DOHH2 (cell line): ENCODE data around the gene TTC23L.

Source experiments
- H3F3A ChIP-seq: fragments of 200-600 bp; sonication (generic), shearing (Covaris generic); 2 replicates; pipeline ENCODE4 v1.6.0; 2016; ENCODE audit warnings: antibody characterized with exemption, mild to moderate bottlenecking; ENCODE audit not compliant: control insufficient read depth, insufficient read depth
- H3K27ac ChIP-seq: fragments of 200-600 bp; sonication (generic); 2 replicates; pipeline ENCODE4 v1.5.1; 2014; ENCODE audit warnings: low read depth, mild to moderate bottlenecking, low read length, moderate library complexity
- H3K27me3 ChIP-seq: fragments of 200-600 bp; sonication (generic); 2 replicates; pipeline ENCODE4 v1.6.1; 2014; ENCODE audit warnings: mild to moderate bottlenecking, low read length, mixed read lengths; ENCODE audit not compliant: control insufficient read depth
- H3K36me3 ChIP-seq: fragments of 200-600 bp; sonication (generic); 2 replicates; pipeline ENCODE4 v1.6.1; 2014; ENCODE audit warnings: mild to moderate bottlenecking, low read length, moderate library complexity, mixed read lengths; ENCODE audit not compliant: control insufficient read depth
- H3K4me1 ChIP-seq: fragments of 200-600 bp; sonication (generic); 2 replicates; pipeline ENCODE4 v1.6.1; 2014; ENCODE audit warnings: mild to moderate bottlenecking, low read length, mixed read lengths; ENCODE audit not compliant: control insufficient read depth
- H3K4me2 ChIP-seq: fragments of 200-600 bp; sonication (generic); 2 replicates; pipeline ENCODE4 v1.6.0; 2014; ENCODE audit warnings: mild to moderate bottlenecking, low read length, moderate library complexity
- H3K4me3 ChIP-seq: fragments of 200-600 bp; sonication (generic); 2 replicates; pipeline ENCODE4 v1.5.1; 2014; ENCODE audit warnings: mild to moderate bottlenecking, low read length, mixed read lengths
- H3K79me2 ChIP-seq: fragments of 200-600 bp; sonication (generic); 2 replicates; pipeline ENCODE4 v1.6.1; 2014; ENCODE audit warnings: mild to moderate bottlenecking, low read length, mixed read lengths; ENCODE audit not compliant: control insufficient read depth
- H3K9me2 ChIP-seq: fragments of 200-600 bp; sonication (generic); replicated peaks from 2 replicates; pipeline ENCODE4 v1.6.1; 2014; ENCODE audit warnings: mild to moderate bottlenecking, low read length, mixed read lengths; ENCODE audit not compliant: control insufficient read depth
- H3K9me3 ChIP-seq: fragments of 200-600 bp; sonication (generic); 2 replicates; pipeline ENCODE4 v1.6.1; 2014; ENCODE audit warnings: antibody characterized with exemption, low read length, mixed read lengths; ENCODE audit not compliant: control insufficient read depth, insufficient read depth
- H4K20me1 ChIP-seq: fragments of 200-600 bp; sonication (generic); 2 replicates; pipeline ENCODE4 v1.6.0; 2014; ENCODE audit warnings: low read depth, mild to moderate bottlenecking, antibody characterized with exemption, low read length, moderate library complexity; ENCODE audit not compliant: control insufficient read depth, insufficient read depth
- EZH2phosphoT487 ChIP-seq: fragments of 200-600 bp; sonication (generic); IDR thresholded peaks from 2 replicates; pipeline ENCODE4 v1.6.1; 2017; ENCODE audit warnings: borderline replicate concordance, mild to moderate bottlenecking, antibody characterized with exemption, low read length, moderate library complexity, mixed read lengths
- TF ChIP-seq, protein P1 (sequence below): fragments of 200-600 bp; sonication (generic); IDR thresholded peaks from one replicate; pipeline ENCODE4 v1.5.1; 2014; ENCODE audit warnings: antibody characterized with exemption, mild to moderate bottlenecking, low read depth, low read length; ENCODE audit not compliant: poor library complexity, severe bottlenecking

Gene TTC23L

DNA sequence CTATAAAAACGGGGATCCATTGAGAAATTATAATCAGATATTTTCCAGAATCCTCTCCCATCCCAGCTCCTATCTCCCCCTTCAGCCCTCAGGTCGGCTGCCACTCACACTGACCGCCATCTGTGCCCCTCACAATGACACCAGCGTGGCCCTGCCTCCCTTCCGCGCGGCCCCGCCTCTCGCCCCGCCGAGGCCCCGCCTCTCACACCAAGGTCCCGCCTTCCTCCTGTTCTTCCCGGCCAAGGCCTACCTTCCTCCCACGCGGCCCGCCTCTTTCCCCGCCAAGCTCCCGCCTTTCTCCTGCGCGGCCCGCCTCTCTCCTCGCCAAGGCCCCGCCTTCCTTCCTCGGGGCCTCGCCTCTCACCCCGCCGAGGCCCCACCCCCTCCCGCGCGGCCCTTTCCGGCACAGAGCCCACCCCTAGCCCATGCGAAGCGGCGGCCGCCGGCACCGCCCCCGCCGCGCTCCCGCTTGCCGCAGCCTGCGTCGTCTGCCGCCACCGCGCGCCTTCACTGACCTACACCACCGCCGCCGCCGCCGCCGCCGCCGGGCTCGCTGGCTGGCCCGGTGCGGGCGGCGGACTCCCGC lies 90.3 kb downstream of the TTC23L start, which contains the start of gene DNAJC21:
DNAJC21 (plus strand) TSS at position 426 of the 586 bp plus-strand sequence. CDS start 261 bp downstream, outside the sequence.
- Histone ChIP-seq H3K27me3 (no peaks in the 10 kb centered on the region), H3F3A (peaks cover 43% of the 10 kb centered on the region), H3K36me3 (peaks cover 52% of the 10 kb centered on the region), H3K27ac (peak within 1 kb of the TSS; percentile 58), H3K4me1 (peaks cover 36% of the 10 kb centered on the region), H3K9me3 (no peaks in the 10 kb centered on the region), H3K9me2 (no peaks in the 10 kb centered on the region), H3K4me2 (peak within 1 kb of the TSS; percentile 82), H3K4me3 (peak within 1 kb of the TSS; percentile 94), H3K79me2 (peaks cover 48% of the 10 kb centered on the region), H4K20me1 (0 out of 2 replicates have a peak, but pooled peaks cover 6% of the 10 kb centered on the region)
- TF ChIP-seq, protein P1, sequence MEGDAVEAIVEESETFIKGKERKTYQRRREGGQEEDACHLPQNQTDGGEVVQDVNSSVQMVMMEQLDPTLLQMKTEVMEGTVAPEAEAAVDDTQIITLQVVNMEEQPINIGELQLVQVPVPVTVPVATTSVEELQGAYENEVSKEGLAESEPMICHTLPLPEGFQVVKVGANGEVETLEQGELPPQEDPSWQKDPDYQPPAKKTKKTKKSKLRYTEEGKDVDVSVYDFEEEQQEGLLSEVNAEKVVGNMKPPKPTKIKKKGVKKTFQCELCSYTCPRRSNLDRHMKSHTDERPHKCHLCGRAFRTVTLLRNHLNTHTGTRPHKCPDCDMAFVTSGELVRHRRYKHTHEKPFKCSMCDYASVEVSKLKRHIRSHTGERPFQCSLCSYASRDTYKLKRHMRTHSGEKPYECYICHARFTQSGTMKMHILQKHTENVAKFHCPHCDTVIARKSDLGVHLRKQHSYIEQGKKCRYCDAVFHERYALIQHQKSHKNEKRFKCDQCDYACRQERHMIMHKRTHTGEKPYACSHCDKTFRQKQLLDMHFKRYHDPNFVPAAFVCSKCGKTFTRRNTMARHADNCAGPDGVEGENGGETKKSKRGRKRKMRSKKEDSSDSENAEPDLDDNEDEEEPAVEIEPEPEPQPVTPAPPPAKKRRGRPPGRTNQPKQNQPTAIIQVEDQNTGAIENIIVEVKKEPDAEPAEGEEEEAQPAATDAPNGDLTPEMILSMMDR, result no peak
- no peak for TF ChIP-seq EZH2phosphoT487

- H3K9me2 ChIP-seq, result no peaks in the 10 kb centered on the region
- no peaks in the 10 kb centered on the region for H3K9me3 ChIP-seq
- peaks cover 52% of the 10 kb centered on the region for H3K79me2 ChIP-seq
- H3K4me1 ChIP-seq, result peaks cover 36% of the 10 kb centered on the region
- H4K20me1 ChIP-seq, result 0 out of 2 replicates have a peak, but pooled peaks cover 6% of the 10 kb centered on the region
- peak overlapping the region; percentile 58 for H3K27ac ChIP-seq
- peak overlapping the region; percentile 82 for H3K4me2 ChIP-seq
- H3F3A ChIP-seq, result peaks cover 36% of the 10 kb centered on the region
- TF ChIP-seq EZH2phosphoT487, result no peak
- TF ChIP-seq, protein P1, result no peak
- H3K27me3 ChIP-seq, result no peaks in the 10 kb centered on the region
- peaks cover 47% of the 10 kb centered on the region for H3K36me3 ChIP-seq
- peak overlapping the region; percentile 94 for H3K4me3 ChIP-seq
These were observed 90.9 kb downstream of the TTC23L start for GRCh38 chr5:34929720-34930461.

DNA sequence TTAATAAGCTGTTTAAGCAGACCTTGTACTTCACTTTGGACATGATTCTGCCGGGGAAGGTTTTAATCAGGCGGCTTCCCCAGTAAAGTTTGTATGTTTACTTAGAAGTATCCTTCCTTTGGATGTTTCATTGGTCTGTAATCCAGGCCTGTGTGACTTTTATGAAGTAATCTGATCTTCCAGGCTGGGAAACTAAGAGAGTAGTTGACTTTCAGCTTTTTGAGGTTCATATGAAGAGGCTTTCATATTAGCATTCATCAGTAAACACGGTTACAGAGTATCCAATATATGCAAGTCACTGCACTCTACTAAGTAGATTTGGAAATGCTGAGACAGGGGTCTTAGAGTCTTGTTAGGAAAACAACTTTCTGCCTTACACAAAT lies 91.5 kb downstream of the TTC23L start:
- H3K4me1 ChIP-seq, result peaks cover 36% of the 10 kb centered on the region
- peaks cover 46% of the 10 kb centered on the region for H3K36me3 ChIP-seq
- H4K20me1 ChIP-seq, result 0 out of 2 replicates have a peak, but pooled peaks cover 6% of the 10 kb centered on the region
- H3K4me3 ChIP-seq, result peak overlapping the region; percentile 94
- no peaks in the 10 kb centered on the region for H3K9me3 ChIP-seq
- peaks cover 55% of the 10 kb centered on the region for H3K79me2 ChIP-seq
- peaks cover 31% of the 10 kb centered on the region for H3F3A ChIP-seq
- H3K9me2 ChIP-seq, result no peaks in the 10 kb centered on the region
- peak overlapping the region; percentile 82 for H3K4me2 ChIP-seq
- TF ChIP-seq EZH2phosphoT487, result no peak
- TF ChIP-seq, protein P1, result no peak
- no peaks in the 10 kb centered on the region for H3K27me3 ChIP-seq
- H3K27ac ChIP-seq, result peak overlapping the region; percentile 58
